Hepatic stellate cell (primary cell): ENCODE data around the gene BPI.
"Not testable (repeated sequence)": the region's sequence is repeated elsewhere in the genome, so short reads cannot be mapped to it uniquely, and the experiment has no call there.

Experiments
- DNase-seq: peaks from one replicate; pipeline ENCODE4 v3.0.0; 2011; ENCODE audit warnings: low spot score

Gene BPI

GRCh38 chr20:38305541-38305940, 1.6 kb downstream of the BPI start:
- DNase-seq = no peak

DNA sequence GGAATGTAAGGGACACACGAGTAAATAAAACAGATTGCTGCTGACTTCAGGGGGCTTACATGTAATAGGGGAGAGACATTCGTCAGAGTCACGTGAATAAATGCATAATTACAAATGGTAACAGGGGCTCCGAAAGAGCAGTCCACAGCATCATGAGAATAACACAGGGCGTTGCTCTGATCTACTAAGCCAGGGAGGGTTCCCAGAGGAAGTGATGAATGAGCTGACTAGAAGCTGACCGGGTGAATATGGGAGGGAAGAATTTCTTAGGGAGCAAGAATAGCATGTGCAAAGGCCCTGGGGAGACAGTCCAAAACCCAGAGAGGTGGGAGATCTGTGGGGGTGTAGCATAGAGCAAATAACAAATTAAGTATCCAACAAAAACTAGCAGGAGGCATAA, 2.4 kb downstream of the BPI start:
- DNase-seq = no peak

DNA sequence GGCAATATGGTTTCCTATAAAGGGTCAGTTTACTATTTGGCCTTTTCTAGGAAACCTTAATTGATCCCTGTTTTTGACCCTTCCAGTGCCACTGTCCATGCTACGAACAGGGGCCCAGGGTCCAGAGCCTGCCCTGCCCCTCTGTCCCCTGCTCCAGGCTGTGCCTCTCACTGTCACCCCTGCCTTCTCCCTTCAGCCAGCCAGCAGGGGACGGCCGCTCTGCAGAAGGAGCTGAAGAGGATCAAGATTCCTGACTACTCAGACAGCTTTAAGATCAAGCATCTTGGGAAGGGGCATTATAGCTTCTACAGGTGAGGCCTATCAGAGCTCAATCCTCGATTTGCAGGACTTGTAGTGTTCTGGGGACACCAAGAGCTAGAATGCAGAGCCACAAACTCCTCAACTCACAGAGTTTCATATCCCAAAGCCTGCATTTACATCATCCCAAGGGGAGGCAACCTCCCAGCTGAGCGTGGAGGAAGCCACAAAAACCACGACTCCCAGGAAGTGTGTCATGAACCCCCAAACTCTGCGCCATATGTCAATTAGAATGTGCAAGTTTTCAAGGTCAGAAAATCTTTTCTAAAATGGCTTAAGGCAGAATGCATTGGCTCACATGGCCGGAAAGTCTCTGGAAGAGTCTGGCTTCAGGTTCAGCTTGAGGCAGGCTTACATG, 3.6 kb downstream of the BPI start:
- DNase-seq = peak; percentile 23

DNA sequence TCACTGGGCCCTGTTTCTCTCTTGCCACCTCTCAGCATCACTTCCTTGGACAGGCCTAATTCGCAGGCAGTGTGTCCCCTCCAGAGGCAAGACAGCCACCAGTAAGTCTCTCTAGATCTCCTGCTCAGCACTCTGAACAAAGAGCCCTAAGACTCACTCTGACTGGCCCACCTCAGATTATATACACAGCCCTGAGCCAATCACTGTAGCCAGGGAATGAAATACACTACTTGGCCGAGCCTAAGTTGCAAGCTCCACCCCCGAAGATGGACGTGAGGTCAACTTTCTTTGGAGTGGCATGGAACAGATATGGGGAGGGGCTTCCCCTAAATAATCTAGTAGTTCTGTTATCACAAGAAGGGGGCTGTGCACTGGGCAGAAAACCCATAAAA, 4.1 kb downstream of the BPI start:
- no peak for DNase-seq

- no peak for DNase-seq
Measured at GRCh38 chr20:38308447-38308846, 4.5 kb downstream of the BPI start.

DNA sequence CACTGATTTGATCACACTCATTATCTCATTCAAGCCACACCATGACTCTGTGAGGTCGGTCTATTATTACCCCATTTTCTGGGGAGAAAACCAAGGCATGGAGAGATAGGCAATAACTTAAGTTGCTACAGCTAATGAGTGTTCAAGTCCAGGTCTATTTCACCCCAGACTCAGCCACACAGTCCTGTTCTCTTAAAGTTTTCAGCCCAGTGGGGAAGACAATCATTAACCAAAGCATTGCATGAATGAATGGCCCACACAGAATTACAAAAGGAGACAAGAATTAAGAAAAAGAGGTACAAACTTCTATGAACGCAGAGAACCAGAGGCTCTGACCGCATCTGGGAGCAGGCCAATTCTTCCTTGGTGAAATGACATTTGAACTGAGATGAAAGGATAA, 7.1 kb downstream of the BPI start:
- no peak for DNase-seq

- no peak for DNase-seq
Measured at GRCh38 chr20:38311491-38311890, 7.5 kb downstream of the BPI start.

- DNase-seq = no peak
Measured at GRCh38 chr20:38313676-38314075, 9.7 kb downstream of the BPI start.

GRCh38 chr20:38314350-38314749, 10.4 kb downstream of the BPI start:
- DNase-seq = not testable (repeated sequence)

- peak; percentile 27 for DNase-seq
Measured at GRCh38 chr20:38315290-38315966, 11.5 kb downstream of the BPI start.

DNA sequence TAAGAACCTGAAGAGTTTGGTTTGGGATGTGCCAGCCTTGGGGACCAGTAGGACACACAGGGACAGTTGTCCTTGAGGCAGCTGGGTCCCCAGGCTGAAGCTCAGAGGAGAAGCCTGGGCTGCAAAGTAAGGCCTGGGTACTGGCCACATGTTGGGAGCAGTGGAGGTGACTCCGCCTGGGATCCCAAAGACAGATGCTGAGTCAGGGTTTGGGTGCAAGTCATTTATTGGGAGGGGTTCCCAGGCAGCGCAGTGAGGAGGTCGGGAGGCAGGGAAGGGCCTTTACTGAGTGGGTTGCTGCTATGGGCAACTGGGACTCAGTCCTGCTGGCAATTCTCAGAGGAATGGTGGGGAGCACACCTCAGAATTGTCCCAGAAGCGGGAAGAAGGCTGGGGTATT, 12.4 kb downstream of the BPI start:
- no peak for DNase-seq

DNA sequence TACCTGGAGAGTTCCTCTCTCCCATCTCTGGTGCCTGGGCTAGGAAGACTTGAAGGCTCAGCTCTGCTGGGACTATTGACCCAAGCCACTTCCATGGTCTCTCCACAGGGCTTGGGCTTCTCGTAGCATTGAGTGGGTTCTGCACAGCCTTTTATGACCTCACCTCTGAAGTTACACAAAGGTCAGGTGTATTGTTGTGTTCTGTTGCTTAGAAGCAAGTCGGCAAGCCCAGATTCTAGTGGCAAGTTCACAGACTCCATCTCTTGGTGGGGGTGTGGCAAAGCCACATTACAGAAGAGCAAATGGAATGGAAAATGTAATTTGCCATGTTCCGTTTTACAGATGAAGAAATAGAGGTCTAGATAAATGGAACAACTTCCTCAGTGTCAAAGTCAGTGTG, 13.5 kb downstream of the BPI start:
- no peak for DNase-seq

- DNase-seq = no peak
Measured at GRCh38 chr20:38320221-38320620, 16.3 kb downstream of the BPI start.

DNA sequence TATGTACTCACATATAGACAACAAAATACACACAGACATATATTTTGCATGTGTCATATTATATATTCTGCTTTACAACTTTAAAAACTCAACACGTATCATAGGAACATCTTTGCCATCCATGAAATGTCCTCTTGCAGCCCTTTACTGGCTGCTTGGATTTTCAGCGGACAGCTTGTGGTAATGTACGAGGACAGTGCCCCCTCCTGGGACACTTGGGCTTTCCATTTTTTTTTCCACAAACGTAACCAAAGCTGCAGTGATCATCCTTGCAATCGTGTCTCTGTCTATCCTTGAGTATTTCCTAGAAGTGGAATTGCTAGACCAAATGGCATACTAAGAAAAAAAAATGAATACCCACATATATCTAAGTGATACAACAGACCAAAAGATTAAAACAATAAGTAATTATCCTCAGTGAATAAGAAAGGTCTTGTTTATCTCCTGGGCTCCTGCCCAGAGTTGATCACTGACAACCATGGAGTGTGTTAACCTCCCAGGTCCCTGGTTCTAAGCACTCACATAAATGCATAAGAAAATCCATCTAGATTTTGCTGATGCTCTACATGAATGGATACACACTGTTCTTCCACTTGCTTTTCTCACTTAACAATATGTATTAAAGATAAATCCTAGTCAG, 18.1 kb downstream of the BPI start:
- peak; percentile 71 for DNase-seq

GRCh38 chr20:38324159-38324558, 20.2 kb downstream of the BPI start:
- DNase-seq = no peak

DNA sequence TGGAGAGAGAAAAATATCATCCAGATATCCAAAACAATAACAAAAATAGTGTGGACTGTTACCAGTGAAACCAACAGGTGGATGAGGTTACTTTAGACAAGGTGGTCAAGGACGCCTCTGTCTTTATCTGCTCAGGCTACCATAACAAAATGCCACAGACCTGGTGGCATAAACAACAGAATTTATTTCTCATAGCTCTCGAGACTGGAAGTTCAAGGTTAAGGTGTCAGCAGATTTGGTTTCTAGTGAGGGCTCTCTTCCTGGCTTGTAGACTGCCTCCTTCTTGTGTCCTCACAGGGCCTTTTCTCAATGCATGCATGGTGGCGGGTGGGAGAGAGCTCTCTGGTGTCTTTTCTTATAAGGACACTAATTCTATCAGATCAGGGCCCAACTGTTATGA, 21.2 kb downstream of the BPI start:
- DNase-seq = no peak

DNA sequence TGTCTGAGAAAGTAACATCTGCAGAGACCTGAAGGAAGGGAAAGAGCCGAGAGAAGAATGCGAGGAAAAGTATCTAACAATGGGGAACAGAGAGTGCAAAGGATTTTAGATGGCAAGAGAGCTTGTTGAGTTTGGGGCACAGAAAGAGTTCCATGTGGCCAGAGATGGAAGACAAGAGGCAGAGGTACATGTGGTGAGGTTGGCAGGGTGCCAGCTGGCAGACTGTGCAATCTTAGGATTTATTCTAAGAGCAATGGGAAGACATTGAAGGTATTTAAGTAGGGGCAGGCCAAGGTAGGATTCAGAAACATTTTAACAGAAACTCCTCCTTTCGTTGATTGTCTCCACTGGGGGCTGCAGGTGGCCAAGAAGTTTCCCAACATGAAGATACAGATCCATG, 21.9 kb downstream of the BPI start:
- no peak for DNase-seq

DNA sequence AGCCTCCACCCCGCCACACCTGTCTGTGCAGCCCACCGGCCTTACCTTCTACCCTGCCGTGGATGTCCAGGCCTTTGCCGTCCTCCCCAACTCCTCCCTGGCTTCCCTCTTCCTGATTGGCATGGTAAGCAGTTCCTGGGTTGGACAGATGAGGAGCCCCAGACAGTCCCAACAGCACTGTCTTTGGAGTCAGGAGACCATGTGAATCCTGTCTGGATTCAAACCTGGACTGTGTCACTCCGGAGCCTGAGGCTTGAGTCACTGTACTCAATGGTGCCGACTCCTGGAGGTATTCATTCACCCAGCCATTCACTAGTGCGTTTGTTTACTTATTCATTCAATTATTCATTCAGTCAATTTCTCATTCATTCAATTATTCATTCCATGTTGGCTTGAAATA, 22.4 kb downstream of the BPI start:
- no peak for DNase-seq

- DNase-seq = no peak
Measured at GRCh38 chr20:38330638-38331037, 26.7 kb downstream of the BPI start.

GRCh38 chr20:38331245-38331644, 27.3 kb downstream of the BPI start:
- no peak for DNase-seq

DNA sequence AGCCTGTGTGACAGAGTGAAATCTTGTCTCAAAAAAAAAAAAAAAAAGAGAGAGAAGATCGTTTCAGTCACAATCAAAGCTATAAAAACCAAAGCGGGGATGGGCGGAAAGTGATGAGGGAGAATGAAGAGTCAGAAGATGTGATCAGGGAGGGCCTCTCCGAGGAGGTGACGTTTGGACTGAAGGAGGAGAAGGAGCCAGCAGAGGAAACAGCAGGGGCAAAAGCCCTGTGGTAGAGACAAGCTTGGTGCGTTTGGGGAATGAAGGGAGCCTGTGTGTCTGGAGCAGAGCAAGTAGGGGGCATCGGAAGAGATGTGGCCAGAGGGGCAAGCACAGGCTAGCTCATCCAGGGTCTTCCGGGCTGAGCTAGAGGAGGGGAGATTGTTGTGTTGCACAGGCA, 27.9 kb downstream of the BPI start:
- no peak for DNase-seq

DNA sequence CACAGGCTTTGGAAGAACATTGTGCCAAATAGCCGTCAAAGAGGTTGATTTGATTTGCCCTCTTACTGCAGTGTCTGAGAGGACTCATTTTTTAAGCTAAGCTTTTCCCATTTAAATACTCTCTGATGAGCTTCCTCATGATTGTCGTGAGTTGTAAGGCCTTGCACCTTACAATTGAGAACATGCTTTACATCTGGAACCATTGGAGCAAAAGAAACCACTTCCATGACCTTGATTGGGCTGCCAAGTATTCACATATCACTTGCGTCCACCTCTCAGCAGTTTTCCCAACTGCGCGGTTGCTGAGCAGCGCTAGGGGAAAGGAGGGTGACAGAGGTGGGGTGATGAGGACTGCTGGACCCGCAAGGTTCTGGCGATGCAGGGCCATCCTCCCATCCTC, 30.1 kb downstream of the BPI start:
- DNase-seq = no peak

DNA sequence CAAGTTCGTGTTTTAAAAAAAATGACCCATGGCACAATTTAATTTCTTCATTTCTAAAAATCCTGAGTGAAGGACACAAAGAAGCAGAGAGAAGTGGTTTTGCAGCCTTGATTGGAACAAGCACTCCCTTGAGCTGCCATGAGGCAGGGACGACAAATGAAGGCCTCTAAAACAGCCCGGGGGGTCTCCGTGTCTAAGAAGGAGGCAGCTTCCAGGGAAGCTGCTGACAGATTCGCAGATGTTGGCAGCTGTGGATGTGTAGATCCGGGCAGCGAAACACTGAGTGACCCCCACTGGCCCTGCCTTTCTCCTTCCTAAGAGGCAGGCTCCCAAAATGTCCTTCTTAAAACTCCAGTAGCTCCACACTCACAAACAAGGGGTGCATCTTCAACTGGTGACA, 32.8 kb downstream of the BPI start:
- no peak for DNase-seq
